Stimulated activated CD4-positive, alpha-beta T cell treated with anti-CD3 and anti-CD28 coated beads, Interleukin-1b, Interleukin-23, amount 100 ng/mL, for 4 hours (primary cell): ENCODE results near the gene GOLGA6L7.
A peak's percentile ranks its signal among the peaks of the same experiment; 100 is the strongest.
"Not testable (repeated sequence)": the region's sequence is repeated elsewhere in the genome, so short reads cannot be mapped to it uniquely, and the experiment has no call there.

Source experiments
- DNase-seq, 2 donors: peaks; one replicate each; pipeline ENCODE4 v3.0.0-alpha.2; 2020; ENCODE audit warnings: low read depth in 2 of 2

GOLGA6L7 gene

GRCh38 chr15:28844147-28844546 is 4.3 kb downstream of the GOLGA6L7 start:
- not testable (repeated sequence) for DNase-seq

- not testable (repeated sequence) for DNase-seq
Observed at GRCh38 chr15:28843520-28843919, 4.9 kb downstream of the GOLGA6L7 start.

- DNase-seq: not testable (repeated sequence)
Observed at GRCh38 chr15:28842210-28842609, 6.2 kb downstream of the GOLGA6L7 start.

- DNase-seq: not testable (repeated sequence)
Observed at GRCh38 chr15:28840285-28840684, 8.2 kb downstream of the GOLGA6L7 start.

GRCh38 chr15:28834957-28835585 is 13.4 kb downstream of the GOLGA6L7 start:
- DNase-seq: not testable (repeated sequence)

GRCh38 chr15:28831897-28832587 is 16.4 kb downstream of the GOLGA6L7 start:
- peak; percentile 37 to 52 for DNase-seq

- DNase-seq: not testable (repeated sequence)
Observed at GRCh38 chr15:28821420-28821819, 27.0 kb downstream of the GOLGA6L7 start.

- DNase-seq: not testable (repeated sequence)
Observed at GRCh38 chr15:28819930-28820295, 28.5 kb downstream of the GOLGA6L7 start.

GRCh38 chr15:28819019-28819929 is 29.2 kb downstream of the GOLGA6L7 start:
- DNase-seq: peak in 1 of 2 donors; percentile 5

GRCh38 chr15:28818168-28818567 is 30.3 kb downstream of the GOLGA6L7 start:
- DNase-seq: not testable (repeated sequence)

- DNase-seq: not testable (repeated sequence)
Observed at GRCh38 chr15:28814059-28814458, 34.4 kb downstream of the GOLGA6L7 start.

GRCh38 chr15:28813392-28813791 is 35.1 kb downstream of the GOLGA6L7 start:
- not testable (repeated sequence) for DNase-seq

GRCh38 chr15:28811852-28812550 is 36.4 kb downstream of the GOLGA6L7 start:
- not testable (repeated sequence) for DNase-seq

GRCh38 chr15:28810444-28810843 is 38.0 kb downstream of the GOLGA6L7 start:
- DNase-seq: not testable (repeated sequence)

GRCh38 chr15:28808136-28808535 is 40.3 kb downstream of the GOLGA6L7 start:
- not testable (repeated sequence) for DNase-seq

- not testable (repeated sequence) for DNase-seq
Observed at GRCh38 chr15:28800366-28800765, 48.1 kb downstream of the GOLGA6L7 start.

GRCh38 chr15:28798234-28798633 is 50.2 kb downstream of the GOLGA6L7 start:
- not testable (repeated sequence) for DNase-seq

- DNase-seq: not testable (repeated sequence)
Observed at GRCh38 chr15:28794231-28794630, 54.2 kb downstream of the GOLGA6L7 start.
